Upper lobe of left lung (tissue), 6 donors: ENCODE measurements around the gene LONP2. TPM values are rescaled to one million over a fixed set of nuclear protein-coding genes. Genes with fewer than 3 reads are reported as not detected.
A peak's percentile ranks its signal among the peaks of the same experiment; 100 is the strongest.

Source experiments
- ATAC-seq, 2 donors: fragments of 200-7000 bp; cut with Tn5 transposase; one replicate each; pipeline ENCODE4 v1.9.1; 2022; ENCODE audit warnings: mild to moderate bottlenecking in 2 of 2, moderate library complexity in 2 of 2; ENCODE audit not compliant: low FRiP score in 2 of 2
- DNase-seq, 2 donors: peaks; one replicate each; pipeline ENCODE4 v3.0.0-alpha.2; 2019 to 2020
- H3K27ac ChIP-seq, 4 donors: fragments of 200-600 bp; sonication (generic); one replicate each; pipeline ENCODE4 v1.5.1; 2016 to 2019
- H3K27me3 ChIP-seq, 4 donors: fragments of 200-600 bp; sonication (generic); one replicate each; pipeline ENCODE4 v1.5.1; 2017 to 2019
- H3K36me3 ChIP-seq, 4 donors: fragments of 200-600 bp; sonication (generic); one replicate each; pipeline ENCODE4 v1.5.1; 2016 to 2019
- H3K4me1 ChIP-seq, 4 donors: fragments of 200-600 bp; sonication (generic); one replicate each; pipeline ENCODE4 v1.5.1; 2018 to 2019
- H3K4me3 ChIP-seq, 4 donors: fragments of 200-600 bp; sonication (generic); one replicate each; pipeline ENCODE4 v1.5.1; 2017 to 2019; ENCODE audit warnings: mild to moderate bottlenecking in 2 of 4, moderate library complexity in 1 of 4
- H3K9me3 ChIP-seq, 4 donors: fragments of 200-600 bp; sonication (generic); one replicate each; pipeline ENCODE4 v1.5.1; 2018 to 2019
- EP300 ChIP-seq, 4 donors: sonication (generic); formaldehyde crosslinking; IDR thresholded peaks; one replicate each; pipeline ENCODE4 v1.5.1; 2017; ENCODE audit warnings: antibody characterized with exemption in 4 of 4, control low read depth in 2 of 4
- POLR2A ChIP-seq, 4 donors: fragments of 450-650 bp; IDR thresholded peaks; one replicate each; pipeline ENCODE4 v1.5.1; 2016 to 2017; ENCODE audit warnings: antibody characterized with exemption in 4 of 4, mild to moderate bottlenecking in 2 of 4
- POLR2AphosphoS5 ChIP-seq, 2 donors: sonication (generic); formaldehyde crosslinking; IDR thresholded peaks; one replicate each; pipeline ENCODE4 v1.5.1; 2017; ENCODE audit warnings: antibody characterized with exemption in 2 of 2
- WGBS, 2 donors: methylation state at CpG; one replicate each; pipeline ENCODE4 v1.1.5; 2017 to 2018; 5-methylcytosine and 5-hydroxymethylcytosine counted together
- total RNA-seq, 6 donors: library from RNA; depleted of rRNA in 4 of 6; stranded (reverse); fragments of >200 nt in 4 of 6; gene quantifications; one replicate each; pipeline versions ENCODE4 v1.1.0 to v1.2.1, GENCODE V29; 2016 to 2021
- TF ChIP-seq, protein P1 (sequence below), 6 experiments: fragments of 450-650 bp in 4 of 6; fragments of 200-600 bp in 2 of 6; sonication (generic) in 2 of 6; IDR thresholded peaks; one replicate each; pipeline ENCODE4 v1.5.1; 2016 to 2019; ENCODE audit warnings: antibody characterized with exemption in 6 of 6
- donor health status: DM: no; HTN: no; CAD: no; lungs with moderate emphysema.
- donor health status: DM: no; HTN: yes; CAD: no; lungs with severe emphysema.

LONP2 gene
- total RNA-seq, 6 donors from 2014 or later, result 47.9 to 104 (median 57.8) TPM

DNA sequence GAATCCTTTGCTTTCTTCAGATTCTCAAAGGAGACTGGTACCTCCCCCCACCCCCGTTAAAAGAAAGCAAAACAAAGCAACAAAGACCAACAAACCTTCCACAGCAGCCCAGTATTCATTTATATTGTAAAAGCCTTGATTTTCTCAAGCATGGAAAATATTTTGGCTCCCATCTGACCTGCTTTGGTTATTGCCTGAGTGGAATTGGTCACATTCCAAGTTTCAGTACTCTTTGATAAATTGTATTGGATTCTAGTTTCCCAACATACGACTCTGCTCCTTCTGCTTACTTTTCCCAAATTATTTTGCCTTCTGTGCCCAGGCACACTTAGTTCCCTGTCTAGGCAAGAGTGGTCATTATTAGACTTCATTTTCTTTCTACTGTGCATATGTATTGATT, 2.0 kb downstream of the LONP2 start:
- H3K9me3 ChIP-seq, result no peaks in the 10 kb centered on the region
- 42 to 44% methylated on average over 2 of the region's 2 CpGs for WGBS, 2 donors
- ATAC-seq (no peak), DNase-seq (no peak)
- TF ChIP-seq POLR2A (IDR thresholded peaks at IDR 0.05) (no peak), POLR2AphosphoS5 (IDR thresholded peaks at IDR 0.05) (no peak), EP300 (IDR thresholded peaks at IDR 0.05) (no peak)
- TF ChIP-seq, protein P1, sequence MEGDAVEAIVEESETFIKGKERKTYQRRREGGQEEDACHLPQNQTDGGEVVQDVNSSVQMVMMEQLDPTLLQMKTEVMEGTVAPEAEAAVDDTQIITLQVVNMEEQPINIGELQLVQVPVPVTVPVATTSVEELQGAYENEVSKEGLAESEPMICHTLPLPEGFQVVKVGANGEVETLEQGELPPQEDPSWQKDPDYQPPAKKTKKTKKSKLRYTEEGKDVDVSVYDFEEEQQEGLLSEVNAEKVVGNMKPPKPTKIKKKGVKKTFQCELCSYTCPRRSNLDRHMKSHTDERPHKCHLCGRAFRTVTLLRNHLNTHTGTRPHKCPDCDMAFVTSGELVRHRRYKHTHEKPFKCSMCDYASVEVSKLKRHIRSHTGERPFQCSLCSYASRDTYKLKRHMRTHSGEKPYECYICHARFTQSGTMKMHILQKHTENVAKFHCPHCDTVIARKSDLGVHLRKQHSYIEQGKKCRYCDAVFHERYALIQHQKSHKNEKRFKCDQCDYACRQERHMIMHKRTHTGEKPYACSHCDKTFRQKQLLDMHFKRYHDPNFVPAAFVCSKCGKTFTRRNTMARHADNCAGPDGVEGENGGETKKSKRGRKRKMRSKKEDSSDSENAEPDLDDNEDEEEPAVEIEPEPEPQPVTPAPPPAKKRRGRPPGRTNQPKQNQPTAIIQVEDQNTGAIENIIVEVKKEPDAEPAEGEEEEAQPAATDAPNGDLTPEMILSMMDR (IDR thresholded peaks at IDR 0.05), result no peak
- H3K36me3 ChIP-seq, result no peaks in the 10 kb centered on the region
- H3K4me3 ChIP-seq, result peak overlapping the region in 1 of 4 donors; percentile 96
- H3K27me3 ChIP-seq, result no peaks in the 10 kb centered on the region
- no peak overlapping the region for H3K27ac ChIP-seq
- peaks cover 21 to 51% (median 39%) of the 10 kb centered on the region in 4 donors for H3K4me1 ChIP-seq

DNA sequence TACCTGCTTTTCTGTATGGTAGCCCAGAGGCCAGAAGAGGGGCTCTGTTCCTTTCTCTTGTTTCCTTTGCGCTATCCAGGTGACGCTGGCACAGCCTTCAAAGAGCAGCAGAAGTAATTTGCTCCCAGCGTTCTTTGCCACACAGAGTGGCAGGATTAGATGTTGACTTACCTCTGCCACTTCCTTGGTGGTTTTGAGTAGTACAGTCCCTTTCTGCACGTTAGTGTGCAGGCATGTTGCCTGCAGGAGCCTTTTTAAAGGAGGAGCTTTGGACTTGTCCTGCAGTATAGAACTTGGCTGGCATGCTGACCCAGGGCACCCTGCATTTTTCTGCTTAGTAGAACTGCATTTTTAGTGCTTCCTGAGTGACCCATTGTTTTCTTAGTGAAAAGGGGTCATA, 3.2 kb downstream of the LONP2 start, which contains the start of gene ABCC11:
ABCC11 (minus strand) TSS at position 229 of the 400 bp plus-strand sequence. CDS start 15,618 bp downstream, outside the sequence.
- WGBS, 2 donors, result 27 to 33% methylated on average over 4 of the region's 4 CpGs
- ATAC-seq (no peak), DNase-seq (peak in 1 of 2 donors; percentile 28)
- peaks cover 21 to 51% (median 43%) of the 10 kb centered on the region in 4 donors for H3K4me1 ChIP-seq
- no peak for TF ChIP-seq POLR2AphosphoS5 (IDR thresholded peaks at IDR 0.05)
- no peaks in the 10 kb centered on the region for H3K36me3 ChIP-seq
- H3K27ac ChIP-seq, result no peak within 1 kb of the TSS
- H3K27me3 ChIP-seq, result no peaks in the 10 kb centered on the region
- H3K4me3 ChIP-seq, result no peak within 1 kb of the TSS
- no peaks in the 10 kb centered on the region for H3K9me3 ChIP-seq

DNA sequence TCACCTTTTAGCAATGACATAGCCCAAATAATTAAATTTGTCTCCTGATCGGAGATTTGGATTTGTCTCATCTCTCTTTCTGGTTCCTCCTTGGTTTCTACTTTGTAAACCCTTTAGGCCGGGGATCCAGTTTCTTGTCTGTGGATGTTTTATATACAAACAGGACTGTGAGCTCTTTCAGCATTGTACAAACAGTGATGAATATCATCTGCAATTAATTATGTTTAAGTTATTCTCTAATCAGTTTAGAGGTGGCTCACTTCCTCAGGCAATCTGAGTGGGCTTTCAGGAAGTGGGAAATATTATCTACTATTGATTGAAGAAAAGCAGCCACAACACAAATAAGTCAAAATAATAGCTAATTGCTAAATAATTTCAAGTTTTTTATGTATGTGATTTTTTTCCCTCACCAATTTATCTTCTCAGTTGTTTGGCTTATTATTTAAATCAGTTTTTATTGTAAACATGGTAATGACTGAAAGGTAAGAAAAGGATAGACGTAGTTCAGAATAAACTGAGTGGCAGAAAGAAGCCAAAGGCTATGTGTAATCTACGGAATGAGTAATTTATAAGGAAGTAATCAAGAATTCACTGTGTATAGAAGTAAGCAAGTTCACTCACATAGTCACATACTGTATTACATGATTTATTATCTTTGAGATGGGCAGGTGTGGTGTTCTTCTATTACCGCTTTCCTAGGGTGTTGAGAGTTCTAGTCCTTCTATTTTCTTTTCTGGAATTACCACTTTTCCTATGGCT, 6.6 kb downstream of the LONP2 start:
- Histone ChIP-seq H3K9me3 (no peaks in the 10 kb centered on the region), H3K4me1 (peaks cover 11 to 33% (median 30%) of the 10 kb centered on the region in 4 donors), H3K27ac (peak overlapping the region in 1 of 4 donors; percentile 10), H3K4me3 (no peak overlapping the region), H3K27me3 (no peaks in the 10 kb centered on the region), H3K36me3 (peaks cover 0 to 32% (median 5%) of the 10 kb centered on the region in 4 donors)
- no peak for DNase-seq
- TF ChIP-seq EP300 (IDR thresholded peaks at IDR 0.05) (no peak), POLR2A (IDR thresholded peaks at IDR 0.05) (no peak), POLR2AphosphoS5 (IDR thresholded peaks at IDR 0.05) (no peak)
- TF ChIP-seq, protein P1 (IDR thresholded peaks at IDR 0.05), result no peak
- whole genome bisulfite sequencing, 2 donors, result 71 to 76% methylated on average over 5 of the region's 5 CpGs
- ATAC-seq, result no peak

DNA sequence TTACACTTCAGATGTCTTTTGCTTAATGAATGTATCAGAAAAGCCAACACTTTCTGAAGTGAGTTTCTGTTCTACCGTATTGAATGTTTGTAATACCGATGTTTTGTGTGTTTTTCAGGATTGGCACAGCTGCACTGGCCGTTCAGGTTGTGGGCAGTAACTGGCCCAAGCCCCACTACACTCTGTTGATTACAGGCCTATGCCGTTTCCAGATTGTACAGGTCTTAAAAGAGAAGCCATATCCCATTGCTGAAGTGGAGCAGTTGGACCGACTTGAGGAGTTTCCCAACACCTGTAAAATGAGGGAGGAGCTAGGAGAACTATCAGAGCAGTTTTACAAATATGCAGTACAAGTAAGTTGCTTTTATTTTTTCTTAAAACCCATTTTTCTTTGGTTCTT, 7.9 kb downstream of the LONP2 start:
- no peak for TF ChIP-seq POLR2A (IDR thresholded peaks at IDR 0.05)
- no peak for TF ChIP-seq POLR2AphosphoS5 (IDR thresholded peaks at IDR 0.05)
- 66 to 72% methylated on average over 5 of the region's 5 CpGs for WGBS, 2 donors
- DNase-seq (peak in 1 of 2 donors; percentile 38), ATAC-seq (peak in 1 of 2 donors; percentile 51)
- no peak overlapping the region for H3K27ac ChIP-seq
- peaks cover 6 to 20% (median 18%) of the 10 kb centered on the region in 4 donors for H3K4me1 ChIP-seq
- H3K36me3 ChIP-seq, result peaks cover 0 to 38% (median 7%) of the 10 kb centered on the region in 4 donors
- no peak overlapping the region for H3K4me3 ChIP-seq
- no peaks in the 10 kb centered on the region for H3K27me3 ChIP-seq
- no peaks in the 10 kb centered on the region for H3K9me3 ChIP-seq

DNA sequence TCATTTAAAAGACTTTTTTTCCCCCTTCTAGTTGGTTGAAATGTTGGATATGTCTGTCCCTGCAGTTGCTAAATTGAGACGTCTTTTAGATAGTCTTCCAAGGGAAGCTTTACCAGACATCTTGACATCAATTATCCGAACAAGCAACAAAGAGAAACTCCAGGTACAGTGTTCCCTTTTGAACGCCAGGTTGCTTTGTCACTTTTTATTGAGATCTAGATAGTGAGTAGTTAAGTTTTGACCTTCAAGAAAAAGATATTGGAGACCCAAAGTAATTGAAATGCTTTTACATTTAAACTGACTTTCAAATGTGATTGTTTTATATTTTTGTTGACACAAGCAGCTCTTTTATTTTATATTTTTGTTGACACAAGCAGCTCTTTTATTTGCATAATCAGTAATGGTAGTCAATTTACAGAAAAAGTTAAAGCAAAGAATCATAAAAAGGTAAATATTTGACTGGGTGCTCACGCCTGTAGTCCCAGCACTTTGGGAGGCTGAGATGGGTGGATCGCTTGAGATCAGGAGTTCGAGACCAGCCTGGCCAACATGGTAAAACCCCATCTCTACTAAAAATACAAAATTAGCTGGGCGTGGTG, 12.6 kb downstream of the LONP2 start:
- DNase-seq (no peak), ATAC-seq (no peak)
- TF ChIP-seq, protein P1 (IDR thresholded peaks at IDR 0.05), result no peak
- no peak for TF ChIP-seq EP300 (IDR thresholded peaks at IDR 0.05)
- no peak for TF ChIP-seq POLR2AphosphoS5 (IDR thresholded peaks at IDR 0.05)
- no peak for TF ChIP-seq POLR2A (IDR thresholded peaks at IDR 0.05)
- no peaks in the 10 kb centered on the region for H3K27me3 ChIP-seq
- no peaks in the 10 kb centered on the region for H3K9me3 ChIP-seq
- H3K36me3 ChIP-seq, result peaks cover 9 to 83% (median 20%) of the 10 kb centered on the region in 4 donors
- no peak overlapping the region for H3K4me3 ChIP-seq
- H3K27ac ChIP-seq, result no peak overlapping the region
- WGBS, 2 donors, result 93 to 98% methylated on average over 7 of the region's 7 CpGs
- H3K4me1 ChIP-seq, result peaks cover 0 to 2% (median 0%) of the 10 kb centered on the region in 4 donors
